HG02852 (cell line): ENCODE results near the gene ZNF366.

Source experiments
- ATAC-seq: cut with Tn5 transposase; IDR thresholded peaks from one replicate; pipeline ENCODE4 v1.9.1; 2021; ENCODE audit warnings: mild to moderate bottlenecking, moderate library complexity; ENCODE audit not compliant: unreplicated experiment

Gene ZNF366

DNA sequence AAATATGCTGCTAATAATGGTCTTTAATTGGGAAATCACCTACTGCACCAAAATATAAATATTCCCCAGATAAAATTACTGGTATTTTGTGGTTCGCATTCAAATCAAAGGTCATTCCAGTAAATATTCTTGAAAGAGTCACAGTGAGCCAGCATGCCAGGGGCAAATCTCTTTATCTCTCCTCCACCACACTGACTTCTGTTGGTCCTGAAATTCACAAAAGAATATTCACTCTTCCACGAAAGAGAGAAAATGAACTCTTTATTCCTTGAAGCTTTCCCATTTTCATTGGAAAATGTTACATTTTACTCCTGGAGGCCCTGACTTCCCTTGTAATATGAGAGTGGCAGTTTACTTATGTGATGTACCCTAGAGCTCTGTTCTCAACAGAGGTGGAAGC lies 39.7 kb downstream of the ZNF366 start:
- ATAC-seq, result no peak

DNA sequence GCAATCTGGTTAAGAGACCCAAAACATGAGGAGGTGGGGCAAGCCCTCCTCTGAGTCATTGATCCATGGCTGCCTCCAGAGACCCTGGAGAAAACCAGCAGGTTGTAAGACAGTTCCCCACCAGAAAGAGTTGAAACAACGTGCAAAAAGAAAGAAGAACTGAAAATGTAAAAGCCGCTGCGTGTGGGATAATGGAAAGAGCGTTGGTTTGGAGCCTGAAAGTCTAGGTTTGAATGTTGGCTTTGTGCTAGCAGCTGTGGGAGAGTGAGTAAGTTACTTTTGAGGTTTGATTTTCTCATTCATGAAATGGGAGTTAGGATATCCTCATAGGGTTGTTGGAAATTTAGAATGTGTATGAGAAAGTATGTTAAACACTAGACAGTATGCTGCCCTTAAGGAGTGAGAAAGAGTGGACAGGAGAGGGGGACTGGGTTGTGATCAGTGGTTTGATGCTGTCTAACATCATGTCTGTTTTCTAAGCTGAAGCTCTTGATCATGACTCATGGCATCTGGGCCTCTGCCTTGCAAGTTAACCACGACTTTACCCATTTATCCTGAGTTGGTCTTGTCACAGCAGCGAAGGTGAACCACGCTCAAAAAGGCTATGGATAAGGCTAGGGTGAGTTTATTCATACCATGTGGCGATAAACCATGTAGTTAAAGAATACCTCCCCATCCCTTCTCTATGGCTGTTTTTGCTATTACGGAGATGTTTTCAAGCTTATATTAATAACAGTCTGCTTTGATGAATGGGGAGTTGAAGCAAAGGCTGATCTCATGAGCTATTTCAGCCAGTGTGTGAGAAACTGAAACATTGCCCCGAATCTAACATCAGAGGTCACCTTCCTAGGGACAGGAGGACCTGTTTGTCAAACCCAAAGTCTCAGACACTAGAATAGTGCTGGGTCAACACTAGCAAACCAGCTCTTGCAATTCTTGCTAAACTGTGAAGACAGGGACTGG lies 41.3 kb downstream of the ZNF366 start:
- peak; percentile 78 for ATAC-seq

DNA sequence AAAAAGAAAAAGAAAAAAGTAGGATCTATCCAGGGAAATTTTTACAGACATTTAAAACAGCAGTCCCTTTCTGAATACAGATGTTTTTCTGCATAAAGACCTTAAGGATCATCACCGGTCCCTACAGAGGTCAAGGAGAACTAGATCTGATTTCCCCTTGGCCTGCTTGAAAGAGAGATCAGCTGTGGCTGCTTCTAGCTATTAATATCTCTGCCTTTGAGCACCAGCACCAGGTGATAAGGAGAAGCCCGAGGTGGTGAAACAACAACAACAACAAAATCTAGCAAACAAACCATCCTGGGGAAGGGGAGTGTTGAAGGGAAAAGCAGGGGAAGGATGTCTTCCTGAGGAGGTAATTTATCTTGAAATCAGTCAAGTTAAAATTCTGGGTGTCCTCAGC lies 42.1 kb downstream of the ZNF366 start:
- peak; percentile 38 for ATAC-seq

DNA sequence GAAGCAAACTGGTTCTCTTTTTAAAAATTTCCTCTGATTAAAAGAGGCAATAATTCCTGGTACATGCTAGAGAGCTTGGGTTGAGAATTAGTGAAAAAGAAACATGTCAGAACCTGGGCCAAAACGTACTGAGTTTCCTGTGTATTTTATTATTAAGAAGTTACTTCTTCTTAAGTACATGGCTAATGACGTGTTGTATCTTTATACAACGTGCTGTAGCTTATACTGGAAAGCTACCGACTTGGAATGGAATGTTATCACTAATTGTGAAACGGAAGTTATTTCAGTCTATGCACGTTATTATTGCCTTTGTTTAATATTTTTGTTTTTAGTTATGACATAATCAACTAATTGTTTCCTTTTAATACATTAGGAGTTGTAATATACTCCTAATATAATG lies 43.1 kb downstream of the ZNF366 start:
- no peak for ATAC-seq

DNA sequence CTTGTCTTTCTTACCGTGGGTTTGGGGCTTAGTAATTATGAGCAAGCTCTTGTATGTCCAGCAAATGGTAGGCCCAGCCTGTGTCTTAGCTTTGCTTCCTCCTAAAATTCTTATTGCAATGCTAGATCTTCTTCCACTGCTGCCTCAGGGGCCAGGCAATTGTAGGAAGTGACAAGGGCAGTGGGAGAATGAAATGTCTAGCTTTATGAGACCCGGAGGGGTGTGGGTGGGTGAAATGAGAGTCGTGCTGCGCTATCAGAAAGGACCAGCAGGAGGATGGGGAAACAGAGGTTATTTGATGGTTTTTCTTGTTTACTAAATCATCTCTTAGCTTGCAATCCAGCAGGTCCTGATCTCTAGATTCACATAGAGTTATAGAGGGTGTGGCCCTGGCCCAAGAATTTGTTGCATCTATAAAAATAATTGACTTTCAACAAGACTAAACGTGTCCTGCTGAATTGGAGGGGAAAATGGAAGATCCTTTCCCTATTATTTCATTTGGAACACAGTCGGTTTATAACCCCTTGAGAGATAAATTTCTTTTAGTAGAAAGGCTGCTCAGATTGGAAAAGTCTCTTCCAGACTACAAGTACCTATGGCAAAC lies 43.7 kb downstream of the ZNF366 start:
- ATAC-seq, result no peak

GRCh38 chr5:72460413-72460812 lies 46.8 kb downstream of the ZNF366 start:
- ATAC-seq, result no peak

GRCh38 chr5:72459913-72460312 lies 47.3 kb downstream of the ZNF366 start:
- ATAC-seq, result no peak

GRCh38 chr5:72459089-72459661 lies 48.0 kb downstream of the ZNF366 start:
- no peak for ATAC-seq

DNA sequence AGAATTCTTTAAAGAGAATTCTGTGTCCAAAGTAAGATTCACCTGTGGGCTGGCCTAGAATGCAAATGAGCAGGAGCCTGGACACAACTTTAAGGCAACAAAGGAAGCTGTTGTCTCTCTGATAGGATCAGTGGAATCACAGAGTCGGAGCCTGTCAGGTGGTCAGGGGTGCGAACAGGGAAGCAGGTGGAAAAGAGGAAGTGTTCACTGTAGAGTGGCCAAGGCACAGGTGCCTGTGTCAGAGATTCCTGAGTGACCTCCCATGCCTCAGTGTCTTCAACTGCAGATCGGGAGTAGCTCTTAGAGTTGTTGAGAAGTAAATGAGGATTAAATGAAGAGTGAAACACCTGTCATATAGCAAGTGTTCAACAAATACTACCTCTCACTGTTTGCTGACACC lies 48.8 kb downstream of the ZNF366 start:
- ATAC-seq, result no peak

GRCh38 chr5:72457491-72457890 lies 49.7 kb downstream of the ZNF366 start:
- ATAC-seq, result no peak

DNA sequence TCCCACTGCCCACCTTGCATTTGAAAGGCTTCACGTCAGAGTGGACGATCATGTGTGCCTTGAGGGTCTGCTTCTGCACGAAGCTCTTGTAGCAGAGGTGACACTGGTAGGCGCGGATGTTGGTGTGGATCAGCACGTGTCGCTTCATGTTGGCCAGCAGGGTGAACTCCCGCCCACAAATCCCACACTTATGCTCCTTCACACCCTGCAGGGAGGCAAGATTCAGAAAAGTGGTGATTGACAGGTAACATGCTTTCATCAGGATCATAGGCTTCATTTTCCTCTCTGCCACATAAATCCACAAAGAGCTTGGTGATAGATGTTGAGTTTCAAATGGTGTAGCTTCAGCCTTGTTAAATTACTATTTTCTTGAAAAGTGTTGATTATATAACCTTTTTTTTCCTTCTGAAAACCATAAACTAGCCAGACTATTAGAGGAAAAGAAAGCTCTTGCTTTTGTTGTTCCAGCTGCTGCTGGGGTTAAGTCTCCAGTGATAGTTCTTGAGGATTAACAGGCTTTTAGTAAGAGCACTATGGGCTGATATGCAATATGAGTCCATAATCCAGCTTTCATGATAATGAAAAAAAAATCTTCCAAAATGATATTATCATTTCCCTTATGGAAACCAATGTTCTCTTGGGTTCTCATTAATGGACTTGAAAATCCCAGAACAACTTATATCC lies 50.7 kb downstream of the ZNF366 start:
- no peak for ATAC-seq

DNA sequence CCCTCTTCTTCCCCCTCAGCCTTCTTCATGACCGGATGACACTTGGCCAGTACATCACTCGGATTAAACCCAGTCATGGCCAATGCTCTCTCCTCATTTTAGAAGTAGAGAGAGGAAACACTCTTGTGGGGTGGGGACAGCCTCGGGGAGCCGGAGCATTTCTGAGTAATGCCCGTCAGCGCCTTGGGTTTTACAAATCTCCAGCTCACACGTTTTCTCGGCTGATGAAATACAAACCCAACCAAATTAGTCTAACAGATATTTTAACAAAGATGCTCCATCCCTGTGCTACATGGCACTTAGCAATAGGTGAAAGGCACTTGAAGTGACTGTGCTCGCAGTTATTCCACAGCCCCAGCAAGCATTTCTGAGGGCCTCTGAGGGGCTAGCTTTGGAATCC lies 51.7 kb downstream of the ZNF366 start:
- no peak for ATAC-seq

- no peak for ATAC-seq
Measured at GRCh38 chr5:72454996-72455395, 52.2 kb downstream of the ZNF366 start.

DNA sequence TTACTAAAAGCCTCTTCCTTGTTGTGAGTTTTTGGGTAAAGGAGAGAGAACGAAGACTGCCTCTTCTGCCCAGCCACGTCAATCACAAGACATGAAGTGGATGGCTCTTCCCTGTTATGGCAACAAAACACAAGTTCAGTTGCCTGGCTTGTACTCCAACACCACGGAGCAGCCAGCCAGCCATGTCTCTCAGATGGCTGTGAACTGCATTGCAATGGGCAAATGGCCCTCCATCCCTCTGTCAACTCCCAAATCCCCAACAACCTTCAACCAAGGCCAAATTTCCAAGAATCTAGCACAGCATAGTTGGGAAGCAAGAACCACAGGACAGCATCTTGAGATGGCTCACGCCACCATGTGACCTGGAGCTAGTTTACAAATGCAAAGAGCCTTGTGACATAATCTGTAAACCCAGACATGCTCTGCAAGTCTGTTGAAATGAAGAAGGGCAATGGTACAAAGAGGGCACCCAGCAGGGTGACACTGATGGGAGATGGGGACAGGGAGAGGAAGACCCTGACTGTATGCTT lies 53.9 kb downstream of the ZNF366 start:
- ATAC-seq, result no peak

DNA sequence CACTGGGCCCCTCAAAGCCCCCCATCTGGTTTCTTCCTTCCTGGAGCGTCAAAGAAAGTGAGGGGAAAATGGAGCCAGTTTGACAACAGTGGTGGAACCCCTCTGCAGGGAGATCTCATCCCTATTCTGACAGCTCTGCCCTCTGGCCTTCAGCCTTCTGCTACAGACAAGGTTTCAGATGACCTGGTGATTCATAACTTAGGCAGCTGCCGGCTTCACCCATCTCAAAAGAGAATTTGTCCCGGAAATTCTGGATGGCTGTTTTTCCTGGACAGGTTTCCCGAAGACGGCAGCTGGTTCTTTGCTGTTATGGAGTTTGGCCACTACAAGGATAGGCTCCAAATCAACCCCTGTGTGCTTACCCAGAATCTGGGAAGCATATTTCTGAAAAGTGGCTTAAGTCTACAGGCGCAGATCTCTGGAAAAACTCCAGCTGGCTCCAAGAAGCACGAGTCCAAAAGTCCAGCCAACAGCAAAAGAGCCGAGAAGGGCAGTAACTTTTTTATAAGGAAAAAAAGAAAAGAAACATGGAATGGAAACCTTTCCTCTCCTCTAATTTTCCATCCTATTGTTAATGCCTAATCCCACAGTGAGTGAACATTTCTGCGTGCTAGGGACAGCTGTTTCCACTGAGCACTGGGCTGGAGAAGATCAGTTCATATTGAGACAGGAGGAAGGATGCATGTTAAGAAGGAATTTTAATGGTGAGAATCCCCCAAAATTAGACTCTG lies 54.5 kb downstream of the ZNF366 start:
- ATAC-seq, result no peak

DNA sequence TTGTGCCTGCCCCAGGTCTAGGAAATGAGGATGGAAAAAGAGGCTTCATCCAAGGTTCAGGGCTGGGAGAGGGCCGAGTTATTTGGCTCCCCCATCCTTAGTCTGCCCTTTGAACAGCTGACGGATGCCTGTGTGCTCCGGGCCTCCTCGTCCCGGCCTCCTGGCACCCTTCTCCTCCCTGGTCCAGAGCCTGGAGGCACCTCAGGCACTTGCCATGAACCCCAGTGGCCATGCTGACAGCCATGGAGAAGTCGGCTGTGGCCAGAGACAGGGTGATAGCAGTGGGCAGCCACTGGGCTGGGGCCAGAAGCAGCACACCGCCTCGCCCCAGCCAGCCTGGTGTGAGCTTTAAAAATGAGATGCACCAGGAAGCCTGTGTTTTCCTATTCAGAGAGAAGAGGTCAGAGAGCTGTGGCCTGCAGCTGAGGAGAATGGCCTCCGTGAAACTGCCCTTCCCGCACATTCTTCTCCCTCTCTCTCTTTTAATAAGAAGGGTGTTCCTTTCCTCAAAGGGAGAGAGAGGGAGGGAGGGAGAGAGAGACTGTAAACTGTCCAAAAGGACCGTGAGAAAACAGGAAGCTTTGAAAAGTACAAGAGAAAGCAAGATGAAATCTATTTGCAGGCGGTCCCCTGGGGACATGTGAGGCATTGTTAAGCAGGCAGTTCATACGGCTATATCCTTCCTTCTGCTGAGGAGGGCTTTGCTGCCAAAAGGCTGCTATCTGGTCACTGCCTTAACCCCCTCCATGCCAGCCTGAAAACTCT lies 55.3 kb downstream of the ZNF366 start:
- peak; percentile 81 for ATAC-seq

- no peak for ATAC-seq
Measured at GRCh38 chr5:72448368-72448767, 58.8 kb downstream of the ZNF366 start.

GRCh38 chr5:72447751-72448150 lies 59.5 kb downstream of the ZNF366 start:
- no peak for ATAC-seq

DNA sequence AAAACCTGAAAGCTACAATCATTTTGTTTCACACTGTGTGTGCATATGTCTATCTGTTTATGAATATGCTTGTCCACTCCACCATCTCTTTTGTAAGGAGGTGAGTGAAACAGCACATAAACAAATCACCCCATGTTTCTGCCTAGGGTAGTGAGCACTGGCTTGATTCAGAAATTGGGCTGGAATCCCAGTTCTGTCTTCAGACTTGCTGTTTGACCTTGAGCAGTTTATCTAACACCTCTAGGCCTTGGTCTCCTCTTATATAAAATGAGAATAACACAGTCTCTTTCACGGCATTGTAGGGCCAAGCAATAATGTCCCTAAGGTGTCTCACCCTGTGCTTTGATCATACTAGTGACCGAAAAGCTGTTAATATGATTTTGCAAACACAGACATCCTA lies 61.2 kb downstream of the ZNF366 start:
- ATAC-seq, result no peak

DNA sequence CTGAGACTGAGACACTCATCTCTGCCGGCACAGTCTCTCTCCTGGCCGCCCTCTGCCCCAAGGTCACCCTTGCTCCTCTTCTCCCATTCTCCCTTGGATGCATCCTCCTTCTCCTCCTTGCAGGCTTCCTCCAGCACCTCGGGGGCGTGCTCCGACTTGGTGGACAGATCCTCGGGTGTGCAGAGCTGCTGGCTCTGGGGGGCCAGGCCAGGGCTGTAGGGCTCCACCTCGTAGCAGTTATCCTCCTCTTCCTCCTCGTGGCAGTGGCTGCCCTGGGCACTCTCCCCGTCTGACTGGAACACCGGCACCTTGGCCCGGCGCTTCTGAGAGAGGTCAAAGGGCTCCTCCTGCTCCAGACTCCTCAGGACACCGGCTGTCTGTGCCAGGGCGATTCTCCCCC lies 63.3 kb downstream of the ZNF366 start:
- no peak for ATAC-seq
